ENCODE measurements around the gene HOXA3.

Gene HOXA3

DNA sequence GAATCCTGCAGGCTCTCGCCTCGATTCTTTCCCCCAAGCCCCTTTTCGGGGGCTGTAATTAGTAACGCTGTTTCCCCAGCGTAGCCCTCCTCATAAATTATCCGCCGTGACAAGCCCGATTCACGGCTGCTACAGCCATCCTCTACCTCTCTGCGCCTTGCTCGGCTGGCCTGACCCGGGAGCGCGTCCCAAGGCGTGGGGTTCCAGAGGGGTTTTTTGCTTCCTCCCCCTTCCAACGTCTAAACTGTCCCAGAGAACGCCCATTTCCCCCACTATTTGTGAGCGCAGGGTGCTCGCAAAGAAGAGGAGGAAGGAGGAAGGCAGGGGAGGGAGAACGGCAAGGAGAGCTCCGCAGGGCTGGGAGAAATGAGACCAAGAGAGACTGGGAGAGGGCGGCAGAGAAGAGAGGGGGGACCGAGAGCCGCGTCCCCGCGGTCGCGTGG is 9.8 kb downstream of the HOXA3 start:
- DNase-seq = no peak

DNA sequence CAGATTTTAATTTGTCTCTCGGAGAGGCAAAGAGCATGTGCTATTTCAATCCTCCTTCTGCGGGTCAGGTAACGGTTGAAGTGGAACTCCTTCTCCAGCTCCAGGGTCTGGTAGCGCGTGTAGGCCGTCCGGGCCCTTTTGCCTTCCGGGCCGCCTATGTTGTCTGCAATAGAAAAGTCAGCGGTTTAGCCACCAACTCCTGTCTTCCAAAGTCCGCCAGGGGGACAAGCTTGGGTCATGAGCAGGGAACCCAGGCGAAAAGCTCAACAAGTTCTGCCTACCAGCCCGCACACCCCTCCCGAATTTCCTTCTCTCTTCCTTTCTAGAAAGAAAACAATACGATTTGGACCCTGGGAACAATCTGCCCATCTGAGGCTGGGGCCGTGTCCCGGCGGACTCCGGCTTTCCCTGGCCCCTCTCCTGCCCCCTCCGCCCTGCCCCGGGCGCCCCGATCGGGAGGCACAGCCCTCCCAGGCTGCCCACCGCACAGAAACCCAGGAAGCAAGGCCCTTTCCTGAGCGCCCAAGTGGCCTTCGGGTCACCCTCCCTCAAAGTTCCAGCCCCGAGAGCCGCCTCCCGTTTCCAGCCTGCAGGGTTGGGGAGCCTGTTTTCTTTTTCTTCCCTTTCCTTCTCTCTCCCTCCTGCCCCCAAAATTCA is 10.3 kb downstream of the HOXA3 start:
- DNase-seq = no peak

DNA sequence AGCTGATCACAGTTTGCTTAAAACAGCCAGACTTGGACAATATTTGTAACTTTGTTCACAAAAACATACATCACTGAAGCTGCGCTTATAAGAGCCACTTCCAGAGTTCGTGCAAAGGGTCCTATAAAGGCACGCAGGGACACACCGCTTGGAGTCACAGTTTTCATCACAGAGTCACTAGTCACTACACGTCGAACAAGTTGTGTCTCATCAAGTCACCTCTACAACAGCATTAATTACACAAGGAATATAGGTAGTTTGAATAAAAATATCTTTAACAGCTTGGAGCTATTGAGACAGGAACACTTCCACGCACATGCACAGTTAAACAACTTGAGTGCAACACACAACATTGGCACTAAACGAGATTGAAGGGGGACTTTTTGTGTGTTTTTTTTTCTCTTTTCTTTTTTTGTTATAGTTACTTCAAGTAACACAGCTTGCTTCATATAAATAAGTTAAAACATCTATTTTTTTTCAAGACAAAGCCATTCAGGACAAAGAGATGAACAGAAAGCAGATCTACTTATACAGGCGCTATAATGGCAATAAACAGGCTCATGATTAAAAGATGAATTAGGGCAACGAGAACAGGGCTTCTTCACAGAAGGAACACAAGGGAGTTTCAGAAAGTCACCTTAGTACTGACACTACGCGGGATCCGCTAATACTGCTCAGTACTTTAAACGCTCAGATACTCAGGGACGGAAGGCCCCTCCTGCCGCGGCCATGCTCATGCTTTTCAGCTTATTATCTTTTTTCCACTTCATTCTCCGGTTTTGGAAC is 11.1 kb downstream of the HOXA3 start:
- no peak for DNase-seq

DNA sequence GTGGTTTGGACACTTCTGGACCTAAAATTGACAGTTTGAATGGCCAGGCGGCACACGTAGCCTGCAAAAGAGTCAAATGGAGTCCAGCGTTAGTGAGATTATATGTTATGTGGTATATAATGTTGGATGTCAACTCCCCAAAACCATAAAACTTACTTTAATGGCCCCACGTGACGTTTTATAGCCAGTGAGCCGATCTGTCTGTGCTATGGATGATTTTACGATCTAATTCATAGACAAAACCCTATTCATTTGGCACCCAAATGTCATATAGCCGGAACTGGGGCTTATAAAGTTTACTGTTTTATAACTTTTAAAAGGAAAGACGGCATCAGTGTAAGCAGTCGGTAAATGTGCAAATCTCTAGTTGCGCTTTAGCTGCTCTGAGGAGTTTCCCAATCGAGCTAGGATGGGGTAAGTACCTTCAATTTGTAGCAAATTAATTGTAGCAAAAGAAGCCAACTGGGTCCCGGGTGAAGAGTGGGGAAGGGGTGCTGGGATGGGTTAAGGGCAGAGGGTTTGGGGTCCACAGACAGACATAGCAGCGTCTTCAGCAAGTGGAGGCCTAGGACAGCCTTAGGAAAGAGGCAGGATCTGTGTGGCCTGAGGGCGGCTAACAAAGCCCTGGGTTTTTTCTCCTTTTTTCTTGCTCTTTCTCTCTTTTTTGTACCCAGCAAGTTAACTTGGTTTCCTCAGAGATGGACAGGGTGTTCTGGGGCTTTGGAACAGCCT is 12.1 kb downstream of the HOXA3 start:
- DNase-seq = no peak

DNA sequence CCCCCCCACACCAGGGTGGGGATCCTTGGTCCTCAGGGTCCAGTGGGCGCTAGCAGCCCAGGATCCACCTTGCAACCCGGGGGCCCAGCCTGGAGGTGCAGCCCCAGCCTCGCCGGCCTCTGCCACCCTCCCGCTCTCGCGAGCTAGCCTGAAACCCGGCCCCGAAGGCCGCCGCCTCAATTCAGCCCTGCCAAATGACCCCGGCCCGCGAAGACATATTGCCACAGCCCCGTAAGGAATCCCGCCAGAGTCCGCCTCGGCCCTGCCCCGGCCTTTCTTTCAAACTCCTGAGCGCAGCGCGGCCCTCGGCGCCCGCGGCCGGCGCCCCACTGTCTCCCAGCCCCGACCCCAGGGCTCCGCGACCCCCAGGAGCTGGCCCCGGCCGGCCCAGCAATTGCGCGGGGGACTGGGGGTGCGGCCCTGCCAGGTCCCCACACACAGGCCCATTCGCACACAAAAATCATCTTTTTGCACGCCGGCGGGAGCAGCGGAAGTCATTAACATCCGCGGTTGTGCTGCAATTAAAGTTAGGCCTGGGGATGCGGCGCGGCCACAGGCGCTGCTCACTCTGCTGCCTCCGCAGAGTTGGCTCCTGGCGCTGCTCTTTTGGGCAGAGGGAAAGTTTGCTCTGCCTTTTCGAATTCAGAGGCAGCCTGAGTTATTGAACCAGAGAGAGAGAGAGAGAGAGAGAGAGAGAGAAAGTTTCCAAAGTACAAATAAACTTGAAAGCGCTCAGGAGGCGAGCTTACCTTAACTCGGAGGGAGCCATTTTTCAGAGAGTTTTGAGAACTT is 12.9 kb downstream of the HOXA3 start:
- DNase-seq = no peak

DNA sequence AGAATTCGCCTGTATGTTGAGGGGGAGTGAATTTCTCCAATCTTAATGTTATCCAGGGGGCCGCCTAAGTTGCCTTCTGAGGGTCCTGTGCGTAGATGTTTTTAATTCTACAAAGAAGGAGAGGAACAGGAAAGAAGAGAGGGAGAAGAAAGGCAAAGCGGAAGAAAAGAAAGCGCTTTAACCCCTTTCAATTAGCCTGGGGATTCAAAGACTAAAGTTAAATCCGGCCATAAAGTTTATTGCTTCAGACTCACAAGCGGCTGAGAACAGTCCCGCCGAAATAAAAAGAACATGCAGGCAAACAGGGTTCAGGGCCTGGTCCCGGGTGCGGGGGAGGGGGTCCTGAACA is 13.4 kb downstream of the HOXA3 start:
- DNase-seq = no peak

DNA sequence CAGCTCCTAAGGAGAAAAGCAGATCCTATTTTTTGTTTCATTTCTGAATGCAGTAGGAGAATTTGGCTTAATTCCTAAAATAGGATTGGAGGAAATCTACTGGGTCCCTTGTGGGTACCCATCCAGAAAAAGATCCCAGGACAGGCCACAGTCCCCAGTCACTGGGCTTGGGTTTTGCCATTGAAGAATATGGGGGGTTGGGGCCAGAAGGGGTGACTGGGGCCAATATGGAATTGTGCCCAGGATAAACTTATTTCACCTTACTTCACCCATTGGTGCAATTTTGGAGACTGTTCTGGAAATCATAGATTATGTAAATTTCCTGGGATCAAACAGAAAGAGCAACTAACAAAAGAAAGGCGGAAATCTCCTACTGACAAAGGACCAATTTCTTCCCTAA is 13.9 kb downstream of the HOXA3 start:
- DNase-seq = no peak

DNA sequence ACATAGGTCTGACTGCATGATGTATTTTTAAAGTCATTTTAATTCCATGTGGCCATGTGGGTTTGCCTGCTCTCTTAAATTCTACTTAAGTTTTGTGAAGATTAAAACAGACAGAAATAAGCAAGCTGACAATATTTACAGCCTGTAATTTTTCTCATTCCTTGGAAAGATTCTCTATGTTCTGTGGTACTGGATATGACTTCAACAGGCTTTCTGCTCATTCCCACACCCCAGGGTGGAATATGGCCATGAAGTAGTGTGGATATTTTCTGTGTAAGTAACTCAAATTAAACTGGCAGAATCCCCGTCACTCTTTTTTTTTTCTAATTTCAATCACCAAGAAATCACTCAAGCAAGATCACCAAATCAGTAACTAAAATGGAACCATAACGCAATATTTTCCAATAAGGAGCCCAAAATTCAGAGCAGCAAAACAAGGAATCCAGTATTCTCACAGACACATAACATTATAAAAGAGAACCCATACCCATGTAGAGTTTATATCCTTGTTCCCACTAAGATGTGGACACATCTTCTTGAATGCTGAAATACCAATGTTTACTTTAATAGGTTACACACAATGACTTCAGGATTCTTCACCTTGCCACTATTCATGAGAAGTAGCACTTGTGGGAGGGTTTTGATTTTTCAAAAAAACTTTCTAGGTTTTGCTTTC is 14.6 kb downstream of the HOXA3 start:
- no peak for DNase-seq

DNA sequence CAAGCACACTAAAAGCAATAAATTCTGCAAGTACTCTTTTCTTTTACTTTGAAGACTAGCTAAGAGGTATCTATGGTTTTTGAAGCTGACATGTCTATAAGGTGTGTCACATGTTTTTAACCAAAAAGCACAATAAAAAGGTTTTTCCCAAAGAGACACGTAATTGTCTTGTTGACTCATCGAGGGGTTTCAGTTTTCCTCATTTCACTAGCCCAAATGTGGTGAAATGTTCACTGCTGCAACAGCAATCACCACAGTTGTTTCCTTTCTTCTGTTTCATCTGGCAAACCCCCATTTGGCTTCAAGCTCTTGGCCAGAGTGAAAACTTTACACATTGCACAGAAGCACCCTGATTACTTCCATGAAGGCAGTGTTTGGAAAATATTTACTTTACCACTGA is 18.0 kb downstream of the HOXA3 start:
- DNase-seq = peak in 1 of 5 donors; percentile 61

DNA sequence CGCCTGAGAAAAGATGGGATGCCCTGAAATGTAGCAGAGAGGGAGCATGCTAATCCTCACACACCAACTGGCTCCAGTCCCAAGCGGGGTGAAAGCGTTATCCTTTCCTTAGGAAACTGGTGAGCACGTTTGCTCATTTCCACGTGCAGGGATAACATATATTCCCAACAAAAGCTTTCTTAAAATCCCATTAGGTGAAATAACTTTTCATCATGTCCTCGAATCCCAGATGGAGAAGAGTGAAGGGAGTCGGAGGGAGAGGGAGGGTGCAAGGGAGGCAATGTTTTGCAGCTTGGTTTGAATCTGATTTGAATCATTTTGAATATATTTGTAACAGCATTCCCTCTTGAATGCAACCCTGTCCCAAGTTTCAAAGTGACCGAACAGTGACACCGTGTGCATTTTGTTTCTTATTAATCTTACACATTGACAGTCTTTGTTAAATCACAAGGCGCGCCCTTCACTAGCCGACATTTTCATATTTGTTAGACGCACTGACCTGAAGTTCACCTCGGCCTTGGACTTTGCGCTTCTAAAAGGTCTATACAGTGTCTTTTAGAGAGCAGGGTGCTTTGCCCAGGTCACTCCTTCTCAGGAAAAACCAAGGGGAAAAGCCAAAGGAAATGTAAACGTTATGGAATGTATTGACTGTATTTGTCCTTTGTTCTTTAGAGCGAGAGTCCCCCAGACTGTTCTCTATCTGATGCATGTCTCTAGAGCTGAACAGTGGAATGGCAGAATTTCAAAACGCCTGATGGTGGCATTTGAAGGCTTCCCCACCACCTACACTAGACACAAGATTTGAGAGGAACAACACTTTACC is 18.8 kb downstream of the HOXA3 start:
- DNase-seq = no peak

DNA sequence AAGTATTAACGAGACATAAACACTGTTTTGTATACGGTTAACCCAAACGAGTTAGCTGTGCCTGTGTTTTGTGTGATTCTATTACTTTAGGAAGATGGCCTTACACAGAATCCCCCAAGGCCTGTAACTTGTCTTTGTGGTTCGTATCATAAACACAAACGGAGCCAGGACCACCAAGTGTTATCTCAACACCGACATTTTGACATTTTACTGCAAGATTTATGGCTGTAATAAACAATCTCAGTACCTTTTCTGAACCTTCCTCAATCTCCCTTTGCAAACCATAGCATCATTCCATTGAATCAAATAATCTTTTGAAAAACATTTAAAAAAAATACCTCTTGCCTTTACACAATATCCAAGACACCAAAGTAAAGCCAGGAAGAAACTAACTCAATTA is 19.4 kb downstream of the HOXA3 start:
- no peak for DNase-seq

DNA sequence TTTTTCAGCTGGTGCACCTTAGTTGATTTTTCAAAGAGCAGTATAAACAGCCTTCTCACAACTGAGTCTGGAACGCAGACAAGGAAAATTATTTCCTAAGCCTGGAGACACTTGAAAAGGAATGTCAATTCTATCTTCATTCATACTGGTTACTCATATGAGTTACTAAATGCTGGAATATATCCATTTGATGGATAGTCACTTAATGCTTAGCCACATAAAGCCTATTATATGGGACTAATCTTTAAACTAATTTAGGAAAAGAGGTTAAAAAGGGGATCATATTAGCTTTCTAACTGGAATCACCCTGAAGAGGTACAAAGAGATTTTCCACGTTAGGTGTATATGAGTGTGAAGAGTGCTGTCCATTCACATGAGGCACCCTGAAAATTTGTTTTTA is 20.2 kb downstream of the HOXA3 start:
- DNase-seq = no peak

DNA sequence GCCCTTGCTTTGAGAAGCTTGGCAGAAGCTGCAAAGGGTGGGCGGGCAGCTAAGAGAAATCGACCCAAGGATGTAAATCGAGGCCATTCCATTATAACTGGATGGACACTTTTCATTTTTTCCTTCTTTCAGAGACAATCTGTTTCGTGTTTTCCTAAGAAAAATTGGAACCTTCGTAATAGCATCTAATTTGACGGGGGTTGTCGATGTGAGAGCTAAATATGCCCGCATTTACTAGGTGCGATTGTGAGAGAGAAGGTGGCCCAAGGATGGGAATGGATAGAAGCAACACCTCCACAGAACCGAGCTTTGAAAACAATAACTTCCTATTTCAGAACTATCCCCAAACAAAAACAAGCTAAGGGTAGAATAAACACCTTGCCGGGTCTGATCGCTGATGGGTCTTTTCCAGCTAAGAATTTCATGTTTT is 21.0 kb downstream of the HOXA3 start:
- DNase-seq = no peak

DNA sequence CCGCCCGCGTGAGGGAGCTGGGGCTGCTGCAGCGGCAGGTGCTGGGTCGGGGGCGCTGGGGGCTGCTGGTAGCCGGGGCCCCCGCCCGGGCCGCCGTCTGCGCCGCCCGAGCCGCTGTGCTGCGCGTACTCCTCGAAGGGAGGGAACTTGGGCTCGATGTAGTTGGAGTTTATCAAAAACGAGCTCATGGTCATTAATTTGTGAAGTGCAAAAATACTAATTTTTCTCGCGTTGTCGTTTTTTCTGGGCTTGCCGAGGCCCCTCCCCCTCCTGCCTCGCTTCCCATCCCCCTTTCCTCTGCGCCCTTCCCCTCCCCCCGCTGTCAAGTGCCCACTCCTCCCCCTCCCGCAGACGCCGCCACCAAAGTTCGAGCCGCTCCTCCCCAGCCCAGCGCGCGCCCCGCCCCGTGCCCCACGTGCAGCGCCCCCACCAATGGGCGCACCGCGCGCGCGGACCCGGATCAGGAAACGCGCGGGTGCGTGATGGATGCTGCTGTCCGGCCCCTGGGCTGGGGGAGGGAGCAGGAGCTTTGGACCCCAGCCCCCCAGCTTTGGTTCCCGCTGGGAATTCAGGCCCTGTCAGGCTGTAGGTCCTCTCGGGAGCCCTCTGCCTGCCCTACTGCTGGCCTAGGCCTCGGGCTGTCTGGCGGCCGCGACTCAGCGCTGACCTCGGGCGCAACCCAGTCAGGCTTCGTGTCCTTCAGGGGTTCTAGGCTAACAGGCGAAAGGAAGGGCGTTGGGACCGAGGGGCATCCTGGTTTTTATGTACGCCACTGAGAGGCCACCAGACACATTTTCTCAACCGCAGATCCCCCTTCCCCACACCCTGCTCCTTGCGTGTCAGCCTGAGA is 21.6 kb downstream of the HOXA3 start, which contains the start of gene HOXA4:
Gene HOXA4, minus strand, starts transcription at position 218 of the 850 bp plus-strand sequence. Its CDS starts 24 bp downstream, at position 194.
- DNase-seq = peak; percentile 53 to 79 (median 66)

DNA sequence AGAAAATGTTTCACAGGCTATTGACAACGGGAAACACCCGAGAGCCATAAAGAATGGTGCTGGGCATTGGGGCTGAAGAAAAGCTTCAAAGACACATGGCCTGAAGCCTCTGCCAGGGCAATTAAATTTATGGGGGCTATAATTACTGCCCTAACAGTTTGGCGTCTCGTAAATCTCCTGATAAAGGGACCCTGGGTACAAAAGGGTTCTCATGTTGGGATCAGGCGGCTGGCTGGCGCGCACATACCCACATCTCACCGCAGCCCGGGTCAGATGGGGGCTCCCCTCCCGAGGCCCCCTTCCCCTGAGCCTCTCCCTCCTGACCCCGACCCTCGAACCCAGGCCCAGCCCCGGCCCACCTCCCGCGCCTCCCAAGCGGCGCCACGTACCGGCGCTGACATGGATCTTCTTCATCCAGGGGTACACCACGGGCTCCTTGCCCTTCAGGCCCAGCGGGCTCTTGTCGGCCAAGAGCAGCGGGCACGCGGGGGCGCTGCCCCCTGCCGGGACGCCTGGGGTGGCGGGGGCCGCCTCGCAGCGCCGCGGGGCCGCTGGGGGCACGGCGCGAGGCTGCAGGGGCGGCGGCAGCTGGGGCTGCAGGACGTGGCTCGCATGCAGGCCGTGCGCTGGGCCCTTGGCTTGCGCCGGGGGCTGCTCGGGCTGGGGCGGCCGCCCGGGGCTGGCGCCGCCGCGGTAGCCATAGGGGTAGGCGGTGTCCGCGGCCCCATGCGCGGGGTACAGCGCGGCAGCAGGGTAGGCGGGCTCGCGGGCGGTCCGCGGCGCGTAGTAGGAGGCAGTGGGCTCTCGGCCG is 22.4 kb downstream of the HOXA3 start:
- no peak for DNase-seq

DNA sequence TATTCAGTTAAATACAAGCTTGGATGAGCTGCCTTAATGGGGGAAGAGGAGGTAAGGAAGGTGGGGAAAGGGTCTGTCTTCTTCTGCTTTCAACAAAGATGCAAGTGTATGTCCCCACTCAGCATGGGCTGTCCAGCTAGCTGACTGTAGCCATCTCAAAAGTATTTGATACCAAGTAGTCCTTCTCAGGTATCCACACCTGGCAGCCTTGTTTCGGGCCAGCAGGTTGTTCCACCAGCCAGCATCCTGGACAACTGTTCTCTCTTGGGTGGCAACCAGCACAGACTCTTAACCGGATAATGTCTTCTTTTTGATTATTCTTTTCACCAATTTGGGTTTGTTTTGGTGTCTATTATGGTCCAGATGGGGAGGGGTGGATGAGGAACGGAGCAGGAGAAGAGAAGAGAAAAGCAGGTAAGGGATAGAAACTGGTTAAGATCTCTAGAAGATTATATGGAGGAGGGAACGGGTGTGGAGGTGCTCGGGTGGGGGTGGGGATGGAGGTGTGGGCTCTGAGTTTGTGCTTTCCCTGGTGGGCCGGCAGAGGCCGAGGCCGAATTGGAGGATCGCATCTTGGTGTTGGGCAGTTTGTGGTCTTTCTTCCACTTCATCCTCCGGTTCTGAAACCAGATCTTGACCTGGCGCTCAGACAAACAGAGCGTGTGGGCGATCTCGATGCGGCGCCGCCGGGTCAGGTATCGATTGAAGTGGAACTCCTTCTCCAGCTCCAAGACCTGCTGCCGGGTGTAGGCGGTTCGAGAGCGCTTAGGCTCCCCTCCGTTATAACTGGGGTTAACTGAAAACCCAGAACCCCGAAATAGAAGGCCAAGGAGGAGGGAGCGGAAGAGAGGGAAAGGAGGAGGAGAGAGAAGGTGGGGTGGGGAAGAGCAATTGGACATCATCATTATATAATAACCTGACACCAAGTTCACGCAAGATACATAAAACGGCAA is 23.3 kb downstream of the HOXA3 start:
- no peak for DNase-seq

DNA sequence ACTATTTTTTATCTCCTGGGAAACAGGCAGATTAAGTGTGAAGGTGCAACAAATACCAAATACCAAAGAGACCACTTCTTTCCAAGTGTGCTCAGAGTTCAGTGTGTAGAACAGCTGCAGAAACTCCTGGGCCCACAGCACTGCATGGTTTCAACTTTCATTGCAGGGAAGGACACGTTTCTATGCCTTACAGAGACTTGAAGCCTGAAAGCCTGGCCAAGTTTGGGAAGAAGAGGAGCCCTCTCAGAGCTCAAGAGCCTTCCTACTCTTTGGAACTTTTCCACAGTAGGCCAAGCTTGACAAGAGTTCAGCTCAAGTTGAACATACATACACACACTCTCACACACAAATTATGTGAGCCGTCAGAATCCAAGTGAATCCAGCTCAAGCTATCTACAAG is 24.3 kb downstream of the HOXA3 start:
- DNase-seq = no peak

Measured in T-helper 1 cell (primary cell).